ENCODE measurements around the gene FCRL3. TPM values are rescaled to one million over a fixed set of nuclear protein-coding genes. Genes with fewer than 3 reads are reported as not detected.
A peak's percentile ranks its signal among the peaks of the same experiment; 100 is the strongest.

FCRL3 gene
- total RNA-seq, 1 experiment from 2014 or later, result 45.8 TPM

- no peak overlapping the region for H3K4me2 ChIP-seq (ENCODE audit: low read depth, low read length, poor library complexity, severe bottlenecking)
- H3K9me3 ChIP-seq (ENCODE audit: low read length), result no peaks in the 10 kb centered on the region
- H3K4me1 ChIP-seq (ENCODE audit: low read length), result peaks cover 24% of the 10 kb centered on the region
- H3K36me3 ChIP-seq (ENCODE audit: insufficient read depth, low read length), result no peaks in the 10 kb centered on the region
- H3K27ac ChIP-seq (ENCODE audit: low read length), result no peak overlapping the region
- H2AFZ ChIP-seq (ENCODE audit: low read length), result peak overlapping the region; percentile 8; the same call in 1 of the 2 replicates
- H3K27me3 ChIP-seq (ENCODE audit: low read length), result no peaks in the 10 kb centered on the region
- no peak overlapping the region for H3K4me3 ChIP-seq (ENCODE audit: low read length)
- H3K9me2 ChIP-seq (replicated peaks; ENCODE audit: insufficient read depth, low read length), result no peaks in the 10 kb centered on the region
- no peak for DNase-seq
- H3K9ac ChIP-seq (ENCODE audit: low read length), result no peak overlapping the region
- H3K79me2 ChIP-seq (ENCODE audit: low read length), result no peaks in the 10 kb centered on the region
- no peaks in the 10 kb centered on the region for H4K20me1 ChIP-seq (ENCODE audit: insufficient read depth, low read depth, low read length)
Observed at GRCh38 chr1:157639800-157640199, 60.8 kb downstream of the FCRL3 start.

DNA sequence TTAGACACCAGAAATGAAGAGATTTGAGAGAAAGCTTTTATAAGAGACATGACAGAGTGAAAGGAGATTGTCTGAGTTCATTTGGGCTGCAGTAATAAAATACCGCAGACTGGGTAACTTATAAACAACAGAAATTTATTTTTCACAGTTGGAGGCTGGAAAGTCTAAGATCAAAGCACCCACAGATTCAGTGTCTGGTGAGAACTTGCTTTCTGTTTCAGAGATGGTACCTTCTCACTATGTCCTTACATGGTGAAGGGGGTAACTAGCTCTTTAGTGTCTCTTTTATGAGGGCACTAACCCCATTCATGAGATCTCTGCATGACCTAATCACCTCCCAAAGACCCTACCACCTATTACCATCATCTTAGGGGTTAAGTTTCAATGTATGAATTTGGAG is 71.8 kb downstream of the FCRL3 start:
- no peaks in the 10 kb centered on the region for H3K9me3 ChIP-seq (ENCODE audit: low read length)

More for the DNA sequence above, 71.8 kb downstream of the FCRL3 start:
- Histone ChIP-seq H2AFZ (ENCODE audit: low read length) (no peak overlapping the region), H3K27me3 (ENCODE audit: low read length) (no peaks in the 10 kb centered on the region), H3K4me1 (ENCODE audit: low read length) (peaks cover 22% of the 10 kb centered on the region), H3K9ac (ENCODE audit: low read length) (no peak overlapping the region), H3K4me3 (ENCODE audit: low read length) (no peak overlapping the region), H4K20me1 (ENCODE audit: insufficient read depth, low read depth, low read length) (no peaks in the 10 kb centered on the region), H3K27ac (ENCODE audit: low read length) (no peak overlapping the region), H3K4me2 (ENCODE audit: low read depth, low read length, poor library complexity, severe bottlenecking) (no peak overlapping the region), H3K9me2 (replicated peaks; ENCODE audit: insufficient read depth, low read length) (no peaks in the 10 kb centered on the region), H3K79me2 (ENCODE audit: low read length) (no peaks in the 10 kb centered on the region), H3K36me3 (ENCODE audit: insufficient read depth, low read length) (no peaks in the 10 kb centered on the region)
- DNase-seq, result no peak

Other genes starting within 250 kb of the FCRL3 start
- gene FCRL5, start 148.3 kb downstream of the FCRL3 start, total RNA-seq (2014; rRNA removed; shearing (Covaris generic); ENCODE audit: low replicate concordance), result 0.93 and 0.97 TPM in 2 replicates
- gene FCRL4, start 102.7 kb downstream of the FCRL3 start, total RNA-seq (2014; rRNA removed; shearing (Covaris generic); ENCODE audit: low replicate concordance), result 0.11 TPM in 1 of 2 replicates, not detected in the other
- gene FCRL2, start 76.4 kb upstream of the FCRL3 start, total RNA-seq (2014; rRNA removed; shearing (Covaris generic); ENCODE audit: low replicate concordance), result 136 and 168 TPM in 2 replicates
- 109 and 232 TPM in 2 replicates for gene FCRL1, start 119.4 kb upstream of the FCRL3 start, total RNA-seq (2014; rRNA removed; shearing (Covaris generic); ENCODE audit: low replicate concordance)
- 0.43 and 2.0 TPM in 2 replicates for gene CD5L, start 141.0 kb upstream of the FCRL3 start, total RNA-seq (2014; rRNA removed; shearing (Covaris generic); ENCODE audit: low replicate concordance)

Data from Karpas-422 (cell line).